ENCODE measurements around the gene KIF23.

KIF23 gene

DNA sequence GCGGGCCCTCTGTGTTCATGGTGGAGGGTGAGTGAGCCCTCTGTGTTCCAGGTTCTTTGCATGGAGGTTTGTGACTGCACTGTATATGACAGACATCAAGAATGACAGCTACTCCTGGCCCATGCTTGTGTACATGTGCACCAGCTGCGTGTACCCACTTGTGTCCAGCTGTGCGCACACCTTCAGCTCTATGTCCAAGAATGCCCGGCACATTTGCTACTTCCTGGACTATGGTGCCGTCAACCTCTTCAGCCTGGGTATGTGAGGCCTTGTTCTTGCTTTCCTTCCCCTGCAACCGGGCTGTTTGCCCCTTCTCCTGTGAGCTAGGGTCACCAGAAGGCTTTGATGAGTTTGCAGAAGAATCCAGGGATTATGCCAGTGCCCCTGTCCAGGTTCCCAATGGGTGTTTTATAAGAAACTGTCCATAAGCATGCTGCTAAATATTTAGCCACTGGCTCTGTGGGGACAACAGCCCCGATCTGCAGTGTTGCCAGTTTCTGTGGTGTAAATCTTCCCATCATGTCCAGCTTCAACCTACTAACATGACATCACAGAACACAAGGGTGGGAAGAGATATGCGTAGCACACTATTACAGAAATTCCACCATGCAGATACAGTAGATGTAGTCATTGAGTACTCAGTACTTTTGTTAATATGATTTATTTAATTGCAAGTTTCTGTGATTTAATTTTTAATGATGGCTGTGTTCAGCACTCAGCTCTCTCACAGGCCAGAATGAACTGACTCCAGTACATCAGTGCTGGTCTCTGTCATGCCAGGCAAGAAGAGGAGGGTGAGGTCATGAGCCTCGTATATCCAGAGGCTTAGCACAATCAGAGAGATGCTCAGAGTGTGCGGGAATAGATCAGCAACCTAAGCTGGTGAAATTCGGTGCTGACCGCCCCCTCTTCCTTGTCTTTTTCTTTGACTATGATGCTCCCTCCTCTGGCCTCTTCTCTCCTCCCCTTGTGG, 29.2 kb upstream of the KIF23 start:
- no peak for TF ChIP-seq FOXM1 (IDR thresholded peaks at IDR 0.05; ENCODE audit: borderline replicate concordance)
- TF ChIP-seq FOXA1 (IDR thresholded peaks at IDR 0.05): no peak
- TF ChIP-seq PKNOX1 (IDR thresholded peaks at IDR 0.05): no peak
- no peak for TF ChIP-seq LEF1 (IDR thresholded peaks at IDR 0.05; ENCODE audit: borderline replicate concordance)
- no peak for TF ChIP-seq CTBP1 (IDR thresholded peaks at IDR 0.05; ENCODE audit: borderline replicate concordance)
- no peak for TF ChIP-seq SUZ12 (IDR thresholded peaks at IDR 0.05)
- no peak for TF ChIP-seq HDGF (IDR thresholded peaks at IDR 0.05; ENCODE audit: borderline replicate concordance)
- TF ChIP-seq BHLHE40 (IDR thresholded peaks at IDR 0.05; ENCODE audit: borderline replicate concordance): no peak
- TF ChIP-seq ELF4 (IDR thresholded peaks at IDR 0.05): no peak
- no peak for TF ChIP-seq ZNF384 (IDR thresholded peaks at IDR 0.05)
- TF ChIP-seq NFRKB (IDR thresholded peaks at IDR 0.05): no peak
- TF ChIP-seq TARDBP (IDR thresholded peaks at IDR 0.05): no peak
- no peak for TF ChIP-seq SP1 (IDR thresholded peaks at IDR 0.05)
- TF ChIP-seq ARNT (IDR thresholded peaks at IDR 0.05): no peak
- TF ChIP-seq FOXK2 (IDR thresholded peaks at IDR 0.05): no peak
- POLR2A ChIA-PET: no interaction called here
- CTCF ChIA-PET: interaction anchor here (0.7 to 1.2 kb wide), 2 partner anchors 9 to 78 kb away, joined by 3 read pairs; no protein-coding TSS in a partner anchor
- DNase-seq (ENCODE audit: extremely low spot score): no peak

- POLR2A ChIA-PET: no interaction called here
- DNase-seq (ENCODE audit: extremely low spot score): no peak
- TF ChIP-seq L3MBTL2 (conservative IDR thresholded peaks at IDR 0.05) (no peak), SP1 (IDR thresholded peaks at IDR 0.05) (no peak), PKNOX1 (IDR thresholded peaks at IDR 0.05) (no peak), FOXA1 (IDR thresholded peaks at IDR 0.05) (no peak), ZNF384 (IDR thresholded peaks at IDR 0.05) (no peak), BHLHE40 (IDR thresholded peaks at IDR 0.05; ENCODE audit: borderline replicate concordance) (no peak), FOXK2 (IDR thresholded peaks at IDR 0.05) (no peak), HDGF (IDR thresholded peaks at IDR 0.05; ENCODE audit: borderline replicate concordance) (no peak), CTBP1 (IDR thresholded peaks at IDR 0.05; ENCODE audit: borderline replicate concordance) (no peak), SUZ12 (IDR thresholded peaks at IDR 0.05) (no peak), ELF4 (IDR thresholded peaks at IDR 0.05) (no peak)
- CTCF ChIA-PET: no interaction called here
Measured at GRCh38 chr15:69385831-69386230, 28.3 kb upstream of the KIF23 start.

DNA sequence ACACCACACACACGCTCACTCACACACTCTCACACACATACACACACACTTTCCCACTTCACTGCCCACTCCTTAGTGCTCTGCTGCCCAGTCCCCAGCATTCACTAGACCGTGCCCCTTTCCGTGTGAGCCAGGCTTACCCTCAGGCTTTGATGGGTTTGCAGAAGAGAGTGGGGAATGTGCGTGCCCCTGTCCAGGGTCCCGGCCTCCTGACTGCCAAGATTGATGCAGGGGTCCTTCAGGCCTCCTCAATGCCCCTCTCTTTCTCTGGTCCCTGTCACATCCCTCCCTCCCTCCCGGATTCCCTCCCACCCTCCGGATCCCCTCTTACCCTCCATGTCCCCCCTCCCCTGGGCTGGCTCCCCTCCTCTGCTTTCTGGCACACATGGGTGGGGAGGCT, 27.9 kb upstream of the KIF23 start:
- TF ChIP-seq PKNOX1 (IDR thresholded peaks at IDR 0.05) (no peak), L3MBTL2 (conservative IDR thresholded peaks at IDR 0.05) (no peak), ARNT (IDR thresholded peaks at IDR 0.05) (no peak)
- DNase-seq (ENCODE audit: extremely low spot score): no peak
- ChIA-PET POLR2A (no interaction called here), CTCF (no interaction called here)

DNA sequence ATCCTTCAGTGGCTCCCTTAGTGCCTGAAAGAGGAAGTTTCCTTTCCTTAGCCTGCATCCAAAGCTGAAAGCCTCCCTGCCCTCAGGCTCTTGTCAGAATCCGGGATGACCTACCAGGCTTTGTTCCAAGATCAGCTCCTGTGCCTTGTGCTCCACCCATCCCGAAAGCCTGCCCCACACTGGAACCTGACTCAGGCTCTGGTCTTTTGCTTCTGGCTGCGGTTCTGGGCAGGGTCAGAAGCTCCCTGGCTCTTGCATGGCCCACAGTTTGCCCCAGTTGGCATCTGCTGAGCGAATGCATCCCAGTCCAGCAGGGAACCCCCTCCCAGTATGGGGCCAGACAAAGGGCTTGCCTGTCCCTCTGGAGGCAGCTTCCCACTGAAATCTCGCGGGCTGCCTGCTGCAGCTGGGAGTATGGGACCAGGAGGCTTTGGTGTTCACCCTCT, 25.9 kb upstream of the KIF23 start:
- ChIA-PET CTCF (no interaction called here), POLR2A (interaction anchor here (1.0 to 1.1 kb wide), 2 partner anchors 11 to 16 kb away, joined by 3 to 4 read pairs; no protein-coding TSS in a partner anchor)
- DNase-seq (ENCODE audit: extremely low spot score): no peak
- no peak for TF ChIP-seq TARDBP (IDR thresholded peaks at IDR 0.05)
- TF ChIP-seq HDGF (IDR thresholded peaks at IDR 0.05; ENCODE audit: borderline replicate concordance): no peak
- no peak for TF ChIP-seq L3MBTL2 (conservative IDR thresholded peaks at IDR 0.05)
- TF ChIP-seq LEF1 (IDR thresholded peaks at IDR 0.05; ENCODE audit: borderline replicate concordance): no peak
- no peak for TF ChIP-seq FOXM1 (IDR thresholded peaks at IDR 0.05; ENCODE audit: borderline replicate concordance)

DNA sequence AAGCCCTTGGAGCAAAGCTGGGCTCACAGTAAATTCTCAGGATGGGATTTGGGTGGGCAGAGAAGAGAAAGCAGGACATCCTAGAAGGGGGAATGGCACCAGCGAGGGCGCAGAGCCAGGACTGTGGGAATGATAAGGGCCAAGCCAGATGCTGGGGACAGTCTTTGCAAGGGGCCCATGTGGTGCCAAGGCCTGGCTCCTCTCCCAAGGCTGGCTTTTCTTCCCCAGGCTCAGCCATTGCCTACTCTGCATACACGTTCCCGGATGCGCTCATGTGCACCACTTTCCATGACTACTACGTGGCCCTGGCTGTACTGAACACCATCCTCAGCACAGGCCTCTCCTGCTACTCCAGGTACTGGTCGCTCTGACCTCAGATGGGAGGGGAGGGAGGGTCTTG, 24.7 kb upstream of the KIF23 start:
- TF ChIP-seq ARNT (IDR thresholded peaks at IDR 0.05): no peak
- no peak for TF ChIP-seq BHLHE40 (IDR thresholded peaks at IDR 0.05; ENCODE audit: borderline replicate concordance)
- TF ChIP-seq ELF4 (IDR thresholded peaks at IDR 0.05): no peak
- TF ChIP-seq ZNF384 (IDR thresholded peaks at IDR 0.05): no peak
- no peak for TF ChIP-seq CTBP1 (IDR thresholded peaks at IDR 0.05; ENCODE audit: borderline replicate concordance)
- no peak for DNase-seq (ENCODE audit: extremely low spot score)
- CTCF ChIA-PET: interaction anchor here (0.8 kb wide), 1 partner anchor 331 kb away, joined by 3 read pairs; no protein-coding TSS in a partner anchor
- POLR2A ChIA-PET: interaction anchor here (1.1 kb wide), 1 partner anchor 15 kb away, joined by 4 read pairs; no protein-coding TSS in a partner anchor

GRCh38 chr15:69390575-69390974, 23.6 kb upstream of the KIF23 start:
- TF ChIP-seq LEF1 (IDR thresholded peaks at IDR 0.05; ENCODE audit: borderline replicate concordance) (no peak), L3MBTL2 (conservative IDR thresholded peaks at IDR 0.05) (no peak), HDGF (IDR thresholded peaks at IDR 0.05; ENCODE audit: borderline replicate concordance) (no peak)
- DNase-seq (ENCODE audit: extremely low spot score): no peak
- CTCF ChIA-PET: no interaction called here
- POLR2A ChIA-PET: no interaction called here
